GM18502 (cell line): ENCODE results near the gene SMIM35.

Source experiments
- ATAC-seq: cut with Tn5 transposase; IDR thresholded peaks from one replicate; pipeline ENCODE4 v1.9.1; 2021; ENCODE audit warnings: mild to moderate bottlenecking; ENCODE audit not compliant: unreplicated experiment, poor library complexity

SMIM35 gene

DNA sequence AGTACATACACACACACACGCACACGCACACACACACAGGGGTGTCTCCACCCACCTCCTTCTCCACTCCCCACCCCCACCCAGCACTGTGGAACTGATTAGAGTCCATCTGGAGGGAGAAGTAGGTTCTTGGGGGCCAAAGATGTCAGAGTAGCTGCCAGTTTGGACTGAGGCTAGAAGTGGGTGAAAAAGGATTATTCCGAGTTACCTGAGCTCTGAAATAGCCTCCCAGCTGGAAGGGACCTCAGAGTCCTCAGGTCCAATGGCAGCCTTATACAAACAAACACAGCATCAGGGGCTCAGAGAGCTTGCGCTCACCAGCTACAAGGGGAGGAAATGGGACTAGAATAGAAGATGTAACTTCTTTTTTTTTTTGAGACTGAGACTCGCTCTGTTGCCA, 79.7 kb downstream of the SMIM35 start:
- ATAC-seq = no peak

DNA sequence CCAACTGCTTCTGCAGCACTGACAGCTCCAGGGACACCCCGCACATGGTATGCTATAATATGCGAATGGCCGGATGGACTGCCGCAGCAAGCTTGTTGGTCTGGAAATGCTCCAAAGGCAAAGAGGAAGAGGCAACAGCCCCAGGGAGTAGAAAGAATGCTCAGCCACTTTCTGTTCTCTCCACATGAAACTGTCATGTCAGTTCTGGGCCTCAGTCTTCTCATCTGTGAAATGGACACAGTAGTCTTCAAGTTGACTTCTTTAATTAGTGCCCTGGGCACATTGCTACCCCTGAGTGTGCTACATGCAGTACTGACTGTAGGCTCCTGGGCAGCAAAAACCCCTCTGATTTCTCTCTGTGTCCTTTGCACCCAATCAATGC, 80.6 kb downstream of the SMIM35 start:
- no peak for ATAC-seq

DNA sequence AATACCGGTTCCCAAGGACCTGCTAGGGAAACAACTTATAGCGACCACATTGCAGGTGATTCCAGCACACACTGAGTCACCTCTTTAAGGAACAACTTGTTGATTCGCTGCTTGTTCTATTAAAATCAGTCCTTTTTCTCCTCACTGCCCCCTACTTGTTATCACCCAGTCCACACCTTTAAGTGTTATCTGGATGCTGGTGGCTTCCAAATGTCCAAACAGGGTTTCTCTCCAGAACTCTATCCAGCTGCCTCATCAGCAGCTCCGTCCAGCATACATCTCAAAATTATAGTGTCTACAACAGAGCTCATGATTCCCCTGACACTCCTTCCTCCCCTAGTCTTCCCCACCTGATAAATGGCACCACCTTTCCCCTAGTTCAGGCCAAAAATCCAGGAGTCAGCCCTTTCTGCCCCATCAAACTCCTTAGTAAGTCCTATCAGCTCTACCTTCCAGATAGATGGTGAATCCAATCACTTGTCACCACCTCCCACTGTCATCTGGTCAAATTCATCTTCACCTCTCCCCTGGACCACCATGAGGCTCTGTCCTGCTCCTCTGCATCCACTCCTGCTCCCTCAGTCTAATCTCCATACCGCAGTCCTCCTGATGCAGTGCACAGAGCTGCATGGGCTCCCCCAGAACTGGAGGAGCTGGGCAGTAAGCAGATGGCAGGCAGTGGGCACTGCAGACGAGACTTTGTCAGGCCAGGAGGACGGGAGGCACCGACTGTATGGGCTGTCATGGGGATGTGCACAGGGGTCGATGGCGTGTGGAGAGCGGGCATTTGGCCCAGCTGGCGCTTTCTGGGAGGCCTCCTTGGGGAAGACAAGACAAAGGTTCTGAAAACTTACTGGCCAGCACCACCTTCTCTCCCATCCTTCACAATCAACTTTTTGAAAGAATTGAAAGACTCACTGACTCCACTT, 81.3 kb downstream of the SMIM35 start:
- no peak for ATAC-seq

DNA sequence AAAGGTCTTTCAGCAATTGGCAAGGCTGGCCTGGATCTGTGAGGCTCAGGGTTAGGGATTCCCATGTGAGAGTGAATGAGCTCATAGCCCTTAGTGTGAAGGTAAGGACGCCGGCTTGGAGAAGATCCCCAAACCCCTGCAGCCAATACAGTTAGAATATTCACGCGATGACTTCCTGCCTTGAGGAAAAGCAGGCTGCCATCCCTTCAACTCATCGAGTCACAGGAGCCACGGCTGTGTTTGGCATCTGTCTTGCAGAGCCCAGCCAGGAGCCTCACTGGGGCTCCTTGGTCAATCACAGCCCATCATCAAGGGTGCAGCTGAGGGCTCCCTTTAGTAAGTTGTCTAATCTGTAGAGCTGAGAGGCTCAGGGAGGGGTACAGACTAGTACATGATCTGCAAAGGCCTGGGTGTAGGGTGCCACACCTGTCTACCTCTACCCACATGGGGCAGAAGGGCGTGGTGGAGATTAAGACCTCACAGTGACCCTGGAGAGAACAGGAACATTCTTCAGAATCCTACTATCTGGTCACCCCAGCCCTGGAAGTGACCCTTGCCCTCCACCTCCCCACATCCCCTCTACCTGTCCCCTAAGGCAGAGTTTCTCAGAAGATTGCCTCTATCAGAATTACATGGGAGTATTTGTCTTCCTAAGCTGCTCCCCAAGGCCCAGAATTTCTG, 82.1 kb downstream of the SMIM35 start:
- ATAC-seq = no peak

DNA sequence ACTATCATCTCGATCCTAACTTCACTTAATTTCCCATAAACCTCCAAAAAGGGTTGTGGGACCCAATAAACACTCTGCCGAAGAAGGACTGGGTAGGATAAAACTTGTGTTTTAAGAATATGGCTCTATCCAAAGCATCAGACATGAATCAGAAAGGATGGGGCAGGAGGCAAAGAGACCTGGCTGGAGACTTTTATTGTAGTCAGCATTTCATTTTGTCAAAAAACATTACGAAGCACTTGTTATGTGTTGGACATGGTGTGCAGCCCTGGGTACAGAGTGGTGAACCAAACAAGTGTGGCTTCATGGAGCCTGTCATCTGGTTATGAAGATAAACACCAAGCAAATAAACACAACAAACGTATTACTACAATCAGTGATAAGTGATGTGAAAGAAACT, 83.3 kb downstream of the SMIM35 start:
- no peak for ATAC-seq

DNA sequence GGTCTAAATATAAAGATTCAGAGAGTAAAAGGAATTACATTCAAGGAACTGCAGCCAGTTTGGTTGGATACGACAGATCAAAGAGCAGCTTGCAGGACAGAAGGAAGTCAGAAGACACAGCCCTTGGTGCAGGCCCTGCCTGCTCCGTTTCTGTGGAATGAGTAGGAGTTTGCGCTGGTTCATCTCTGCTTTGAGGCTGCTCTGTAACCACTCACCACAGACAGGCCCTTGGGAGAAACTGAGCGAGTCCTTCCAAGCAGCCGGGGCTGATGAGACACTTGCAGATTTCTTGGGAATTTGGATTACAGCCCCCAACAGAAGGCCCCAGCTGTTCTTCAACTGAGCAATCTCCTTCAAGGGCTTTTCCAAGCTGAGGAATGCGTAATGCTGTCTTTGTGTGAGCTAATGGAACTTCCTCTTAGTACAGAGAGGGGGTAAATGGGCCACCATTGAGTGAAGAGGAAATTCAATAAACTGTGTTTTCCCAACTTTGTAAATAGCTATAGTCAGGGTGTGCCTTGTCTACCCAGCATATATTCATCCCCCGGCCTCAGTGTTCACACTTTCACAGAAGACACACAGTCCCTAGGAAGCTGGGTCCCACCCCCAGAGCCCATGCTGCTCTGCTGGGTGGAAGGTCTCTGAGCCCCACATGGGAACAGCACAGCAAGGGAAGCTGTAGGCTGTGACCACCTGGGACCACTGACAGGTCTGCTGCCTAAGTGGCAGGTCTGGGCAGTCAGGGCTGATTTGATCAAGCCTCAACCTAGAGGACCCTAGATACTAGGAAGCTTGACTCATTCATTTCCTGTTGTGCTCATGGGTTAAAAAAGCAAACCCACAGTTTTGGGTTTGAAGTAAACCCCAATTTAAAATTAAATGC, 84.0 kb downstream of the SMIM35 start:
- ATAC-seq = no peak

DNA sequence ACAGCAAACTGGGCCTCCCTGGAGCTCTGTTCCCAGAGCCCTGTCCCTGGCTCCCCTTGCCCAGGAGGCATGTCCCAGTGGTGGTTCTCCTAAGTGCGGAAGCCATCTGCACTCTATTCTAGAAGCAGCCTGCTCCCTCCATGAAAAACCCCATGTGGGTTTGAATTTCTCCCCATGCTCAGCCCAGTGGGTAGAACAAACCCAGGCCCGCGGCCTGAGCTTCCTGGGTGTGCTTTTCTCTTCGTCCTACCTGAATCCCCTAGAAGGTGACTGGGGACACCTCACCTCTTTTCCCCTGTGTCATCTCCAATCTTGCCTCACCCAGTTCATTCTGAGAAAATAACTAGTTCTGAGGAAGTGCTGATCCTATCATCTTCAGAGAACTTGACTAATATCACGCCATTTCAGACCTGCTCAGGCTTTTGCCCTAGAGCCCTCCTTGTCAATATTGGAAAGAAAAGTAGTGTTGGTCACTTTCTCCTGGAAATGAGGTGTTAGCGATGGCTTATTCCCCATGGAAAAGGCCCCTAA, 84.7 kb downstream of the SMIM35 start:
- no peak for ATAC-seq

DNA sequence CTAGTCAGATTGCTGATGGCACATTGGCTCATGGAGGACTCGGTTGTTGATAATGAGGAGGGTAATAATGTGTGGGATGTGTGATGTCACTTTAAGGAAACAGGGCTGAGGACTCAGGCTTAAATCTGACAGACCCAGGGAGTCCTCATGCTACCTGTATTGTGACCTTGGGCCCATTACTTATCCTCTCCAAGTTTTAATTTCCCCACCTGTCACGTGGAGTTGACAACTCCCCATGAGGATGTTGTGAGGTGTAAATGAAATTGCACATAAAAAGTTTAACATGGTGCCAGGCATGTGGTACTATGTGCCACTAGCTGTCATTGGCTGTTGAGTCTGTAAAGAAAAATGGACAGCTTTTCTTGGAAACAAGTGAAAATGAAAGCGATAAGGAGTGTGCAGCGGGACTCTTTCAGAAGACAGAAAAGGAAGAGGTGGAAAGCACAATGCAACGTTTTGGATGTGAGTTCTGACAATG, 85.2 kb downstream of the SMIM35 start:
- no peak for ATAC-seq

DNA sequence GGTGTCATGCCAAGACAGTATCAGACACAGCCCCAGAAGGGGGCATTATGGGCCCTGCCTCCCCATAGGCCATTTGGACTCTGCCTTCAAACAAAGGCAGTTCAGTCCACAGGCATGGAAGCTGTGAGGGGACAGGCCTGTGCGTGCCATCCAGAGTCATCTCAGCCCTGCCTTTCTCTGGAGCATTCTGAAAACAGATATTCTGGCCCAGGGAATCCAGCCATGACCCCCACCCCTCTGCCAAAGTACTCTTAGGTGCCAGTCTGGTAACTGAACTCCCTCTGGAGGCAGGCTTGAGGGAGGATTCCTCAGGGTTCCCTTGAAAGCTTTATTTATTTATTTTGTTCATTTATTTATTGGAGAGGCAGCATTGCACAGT, 85.9 kb downstream of the SMIM35 start:
- ATAC-seq = no peak

DNA sequence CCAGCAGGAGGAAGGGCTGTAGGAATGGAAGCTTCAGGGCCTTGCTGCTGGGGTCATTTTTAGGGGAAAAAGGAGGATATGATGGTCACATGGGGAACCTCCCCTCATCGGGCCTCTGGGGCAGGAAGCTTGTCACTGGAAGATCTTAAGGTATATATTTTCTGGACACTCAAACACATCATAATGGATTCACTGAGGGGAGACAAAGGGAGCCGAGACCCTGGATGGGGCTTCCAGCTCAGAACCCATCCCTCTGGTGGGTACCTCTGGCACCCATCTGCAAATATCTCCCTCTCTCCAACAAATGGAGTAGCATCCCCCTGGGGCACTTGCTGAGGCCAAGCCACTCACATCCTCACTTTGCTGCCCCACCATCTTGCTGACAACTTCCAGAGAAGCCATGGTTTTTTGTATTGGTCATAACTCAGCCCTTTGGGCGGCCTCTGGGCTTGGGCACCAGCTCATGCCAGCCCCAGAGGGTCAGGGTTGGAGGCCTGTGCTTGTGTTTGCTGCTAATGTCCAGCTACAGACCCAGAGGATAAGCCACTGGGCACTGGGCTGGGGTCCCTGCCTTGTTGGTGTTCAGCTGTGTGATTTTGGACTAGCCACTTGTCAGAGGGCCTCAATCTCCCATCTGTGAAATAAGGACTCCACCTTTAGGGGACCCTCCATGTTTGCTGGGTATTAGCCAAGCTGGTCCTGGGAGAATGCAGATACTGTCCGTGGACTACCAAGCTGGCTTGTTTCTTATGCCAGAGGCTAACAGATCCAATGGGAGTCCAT, 86.5 kb downstream of the SMIM35 start:
- ATAC-seq = no peak

DNA sequence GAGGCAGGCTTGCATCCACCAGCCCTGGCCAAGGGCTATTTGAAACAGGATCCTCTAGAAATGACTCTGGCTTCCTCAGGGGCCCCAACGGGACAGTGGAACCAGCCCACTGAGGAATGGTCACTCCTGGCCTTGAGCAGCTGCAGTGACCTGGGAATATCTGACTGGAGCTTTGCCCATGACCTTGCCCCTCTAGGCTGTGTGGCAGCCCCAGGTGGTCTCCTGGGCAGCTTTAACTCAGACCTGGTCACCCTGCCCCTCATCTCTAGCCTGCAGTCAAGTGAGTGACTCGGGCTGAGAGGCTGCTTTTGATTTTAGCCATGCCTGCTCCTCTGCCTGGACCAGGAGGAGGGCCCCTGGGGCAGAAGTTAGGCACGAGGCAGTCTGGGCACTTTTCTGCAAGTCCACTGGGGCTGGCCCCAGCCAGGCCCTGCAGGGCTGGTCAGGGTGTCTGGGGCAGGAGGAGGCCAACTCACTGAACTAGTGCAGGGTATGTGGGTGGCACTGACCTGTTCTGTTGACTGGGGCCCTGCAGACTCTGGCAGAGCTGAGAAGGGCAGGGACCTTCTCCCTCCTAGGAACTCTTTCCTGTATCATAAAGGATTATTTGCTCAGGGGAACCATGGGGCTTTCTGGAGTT, 87.3 kb downstream of the SMIM35 start:
- ATAC-seq = no peak

DNA sequence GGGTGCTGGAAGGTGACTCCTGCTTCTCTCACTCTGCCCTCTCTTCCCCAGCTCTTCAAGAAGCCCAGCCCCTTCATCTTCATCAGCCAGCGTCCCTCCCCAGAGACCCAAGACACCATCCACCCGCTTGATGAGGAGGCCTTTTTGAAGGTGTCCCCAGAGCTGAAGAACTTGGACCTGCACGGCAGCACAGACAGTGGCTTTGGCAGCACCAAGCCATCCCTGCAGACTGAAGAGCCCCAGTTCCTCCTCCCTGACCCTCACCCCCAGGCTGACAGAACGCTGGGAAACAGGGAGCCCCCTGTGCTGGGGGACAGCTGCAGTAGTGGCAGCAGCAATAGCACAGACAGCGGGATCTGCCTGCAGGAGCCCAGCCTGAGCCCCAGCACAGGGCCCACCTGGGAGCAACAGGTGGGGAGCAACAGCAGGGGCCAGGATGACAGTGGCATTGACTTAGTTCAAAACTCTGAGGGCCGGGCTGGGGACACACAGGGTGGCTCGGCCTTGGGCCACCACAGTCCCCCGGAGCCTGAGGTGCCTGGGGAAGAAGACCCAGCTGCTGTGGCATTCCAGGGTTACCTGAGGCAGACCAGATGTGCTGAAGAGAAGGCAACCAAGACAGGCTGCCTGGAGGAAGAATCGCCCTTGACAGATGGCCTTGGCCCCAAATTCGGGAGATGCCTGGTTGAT, 88.0 kb downstream of the SMIM35 start:
- peak; percentile 3 for ATAC-seq

DNA sequence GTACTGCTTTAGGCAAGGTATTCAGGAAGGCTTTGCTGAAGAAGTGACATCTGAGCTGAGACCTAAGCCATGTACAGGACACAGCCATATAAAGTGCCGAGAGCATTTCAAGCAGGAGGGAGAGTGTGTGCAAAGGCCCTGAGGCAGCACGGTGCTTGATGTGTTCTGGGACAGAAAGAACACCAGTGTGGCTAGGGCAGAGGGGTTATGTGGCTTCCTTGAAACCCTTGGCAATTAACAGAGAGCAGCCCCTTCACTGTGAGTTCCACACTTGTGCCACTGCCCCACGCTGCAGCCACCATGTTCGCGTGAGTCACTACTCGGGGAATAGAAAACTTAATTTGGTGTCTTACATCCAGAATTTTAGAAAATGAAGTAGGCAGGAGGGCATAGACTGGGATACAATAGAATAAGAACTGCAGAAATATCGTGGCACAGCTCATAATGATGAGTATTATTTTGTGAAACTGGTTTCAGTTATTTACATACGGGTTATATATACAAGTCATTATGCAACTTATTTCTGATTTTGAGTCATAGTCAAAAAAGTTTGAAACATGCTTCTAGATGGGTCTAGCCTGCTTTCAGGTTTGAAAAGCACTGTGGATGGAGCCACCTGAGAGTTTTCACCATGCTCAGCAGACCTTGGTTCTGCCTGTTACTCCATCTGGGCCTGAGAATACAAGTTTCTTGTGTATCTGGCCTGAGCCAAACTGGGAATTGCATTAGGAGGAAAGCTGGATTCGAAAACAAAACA, 88.8 kb downstream of the SMIM35 start:
- peak; percentile 72 for ATAC-seq

DNA sequence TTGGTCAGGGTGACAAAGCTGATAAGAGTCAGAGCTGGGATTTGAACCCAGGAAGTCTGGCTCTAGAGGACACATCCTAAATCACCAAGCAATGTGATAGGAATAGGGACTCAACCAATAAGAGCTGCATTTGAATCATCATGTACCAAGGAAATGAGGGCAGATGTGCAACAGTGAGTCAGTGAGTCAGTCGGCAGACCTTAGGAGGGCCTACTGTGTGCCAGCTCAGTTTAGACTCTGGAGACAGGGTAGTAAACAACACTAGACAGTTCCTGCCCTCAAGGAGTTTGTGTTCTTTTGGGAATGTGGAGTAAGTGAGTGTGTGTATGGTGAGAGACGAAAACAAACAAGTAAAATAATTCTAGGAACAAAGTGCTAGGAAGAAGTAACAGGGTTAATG, 89.4 kb downstream of the SMIM35 start:
- no peak for ATAC-seq

DNA sequence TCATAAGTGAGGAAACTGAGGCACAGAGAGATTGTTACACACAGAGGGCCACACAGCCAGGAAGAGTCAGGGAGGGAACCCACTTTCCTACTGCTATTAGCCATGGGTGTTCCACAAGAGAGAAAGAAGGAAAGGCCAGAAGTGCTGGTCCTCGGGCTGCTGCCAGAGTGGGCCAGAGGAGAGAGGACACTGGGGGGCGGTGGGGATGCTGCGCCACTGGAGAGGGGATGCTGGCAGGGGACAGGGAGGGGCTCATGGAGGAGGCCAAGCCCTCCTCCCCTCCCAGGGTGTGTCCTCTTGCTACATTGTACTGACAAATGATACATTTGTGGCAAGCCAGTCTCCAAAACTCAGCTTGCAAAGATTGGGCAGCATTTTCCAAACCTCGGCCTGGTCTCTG, 90.7 kb downstream of the SMIM35 start:
- no peak for ATAC-seq

DNA sequence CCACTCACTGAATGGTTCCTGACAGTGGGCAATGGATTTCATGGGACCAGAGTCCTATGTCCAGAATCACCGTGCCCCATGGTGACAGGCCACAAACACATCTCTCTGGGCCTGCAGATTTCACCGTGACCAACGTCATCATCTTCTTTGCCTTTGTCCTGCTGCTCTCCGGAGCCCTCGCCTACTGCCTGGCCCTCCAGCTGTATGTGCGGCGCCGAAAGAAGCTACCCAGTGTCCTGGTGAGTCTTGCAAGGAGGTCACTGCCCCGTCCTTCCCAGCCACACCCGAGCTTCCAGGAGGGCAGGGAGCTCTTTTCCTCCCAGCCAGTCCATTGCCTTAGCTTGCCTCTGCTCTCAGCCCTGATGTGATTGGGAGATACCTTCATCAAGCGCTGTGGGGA, 91.3 kb downstream of the SMIM35 start:
- ATAC-seq = no peak

DNA sequence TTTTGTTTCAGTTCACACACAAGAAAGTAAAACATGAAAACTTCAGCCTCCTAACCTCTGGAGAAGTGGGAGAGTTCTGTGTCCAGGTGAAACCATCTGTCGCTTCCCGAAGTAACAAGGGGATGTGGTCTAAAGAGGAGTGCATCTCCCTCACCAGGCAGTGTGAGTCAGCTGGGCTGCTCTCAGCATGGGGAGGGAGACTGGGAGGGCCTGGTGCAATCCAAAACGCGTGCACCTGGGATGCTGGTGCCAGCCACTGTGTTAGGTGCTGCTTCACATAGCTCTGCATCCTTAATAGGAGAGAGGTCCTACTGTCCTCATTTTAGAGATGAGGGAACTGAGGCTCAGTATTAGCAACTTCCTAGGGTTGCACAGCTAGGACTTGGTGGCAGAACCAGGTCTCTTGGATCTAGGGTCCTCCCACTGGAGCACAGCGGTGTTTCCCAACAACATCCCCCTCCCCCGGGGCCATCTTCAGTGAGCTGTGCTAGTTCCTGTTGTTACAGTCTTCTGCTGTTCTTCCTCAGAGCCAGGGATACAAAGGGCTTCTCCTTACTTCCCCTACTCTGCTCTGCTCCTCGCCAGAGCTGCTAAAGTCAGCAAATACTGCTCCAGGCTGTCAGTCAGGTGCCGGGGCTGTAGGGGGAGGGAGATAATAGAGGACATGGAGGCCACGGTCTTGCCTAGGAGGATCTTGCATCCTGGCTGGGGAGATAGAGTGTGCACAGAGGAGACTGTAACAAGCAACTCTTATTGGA, 92.6 kb downstream of the SMIM35 start:
- ATAC-seq = no peak
